SKM-1 (cell line): ENCODE data around the gene FSTL4.
A peak's percentile ranks its signal among the peaks of the same experiment; 100 is the strongest.
"Not testable (repeated sequence)": the region's sequence is repeated elsewhere in the genome, so short reads cannot be mapped to it uniquely, and the experiment has no call there.

Source experiments
- DNase-seq: peaks from one replicate; lab custom pipeline; 2025; ENCODE audit not compliant: unreplicated experiment; lab: John Stamatoyannopoulos, UW

FSTL4 gene

GRCh38 chr5:133556551-133556950 lies 55.8 kb downstream of the FSTL4 start:
- DNase-seq, result no peak

GRCh38 chr5:133554279-133554678 lies 58.1 kb downstream of the FSTL4 start:
- DNase-seq, result no peak

- DNase-seq, result peak; percentile 14
Observed at GRCh38 chr5:133552925-133553525, 59.3 kb downstream of the FSTL4 start.

GRCh38 chr5:133546500-133546899 lies 65.8 kb downstream of the FSTL4 start:
- DNase-seq, result no peak

- no peak for DNase-seq
Observed at GRCh38 chr5:133544346-133544745, 68.0 kb downstream of the FSTL4 start.

- no peak for DNase-seq
Observed at GRCh38 chr5:133539818-133540217, 72.5 kb downstream of the FSTL4 start.

GRCh38 chr5:133538718-133539117 lies 73.6 kb downstream of the FSTL4 start:
- no peak for DNase-seq

GRCh38 chr5:133535241-133535929 lies 77.0 kb downstream of the FSTL4 start:
- DNase-seq, result not testable (repeated sequence)

GRCh38 chr5:133534566-133534965 lies 77.8 kb downstream of the FSTL4 start:
- no peak for DNase-seq

GRCh38 chr5:133533541-133533940 lies 78.8 kb downstream of the FSTL4 start:
- DNase-seq, result no peak

- DNase-seq, result no peak
Observed at GRCh38 chr5:133531594-133531993, 80.7 kb downstream of the FSTL4 start.

- DNase-seq, result no peak
Observed at GRCh38 chr5:133531178-133531577, 81.2 kb downstream of the FSTL4 start.

GRCh38 chr5:133530270-133530669 lies 82.1 kb downstream of the FSTL4 start:
- DNase-seq, result no peak

- DNase-seq, result no peak
Observed at GRCh38 chr5:133528841-133529240, 83.5 kb downstream of the FSTL4 start.

- DNase-seq, result no peak
Observed at GRCh38 chr5:133527311-133527710, 85.0 kb downstream of the FSTL4 start.

- DNase-seq, result no peak
Observed at GRCh38 chr5:133526368-133526767, 86.0 kb downstream of the FSTL4 start.

GRCh38 chr5:133525126-133525525 lies 87.2 kb downstream of the FSTL4 start:
- DNase-seq, result no peak

- DNase-seq, result no peak
Observed at GRCh38 chr5:133524666-133525065, 87.7 kb downstream of the FSTL4 start.

- no peak for DNase-seq
Observed at GRCh38 chr5:133523961-133524586, 88.3 kb downstream of the FSTL4 start.

GRCh38 chr5:133523013-133523658 lies 89.2 kb downstream of the FSTL4 start:
- no peak for DNase-seq

GRCh38 chr5:133521801-133522200 lies 90.5 kb downstream of the FSTL4 start:
- no peak for DNase-seq
